GM11168 (cell line): Measurements from ENCODE around the gene STEAP4.

ENCODE experiments used
- in situ Hi-C: fragments of 300-500 bp; cut with MboI; formaldehyde crosslinking; loops from one replicate; pipeline ENCODE4 v1.12.0; 2022; ENCODE audit warnings: low sequenced_read_pairs; ENCODE audit not compliant: unreplicated experiment

Gene STEAP4

GRCh38 chr7:88224601-88225275, 82.0 kb downstream of the STEAP4 start:
- in situ Hi-C loops, result no loop called here

GRCh38 chr7:88223265-88223664, 83.4 kb downstream of the STEAP4 start:
- in situ Hi-C loops, result no loop called here
